ENCODE results near the gene ARL5C.

ARL5C gene

GRCh38 chr17:39196241-39196807 is 30.4 kb upstream of the ARL5C start:
- Histone ChIP-seq H3K36me3 (peaks cover 22% of the 10 kb centered on the region), H3K4me1 (peaks cover 8% of the 10 kb centered on the region; the same call in 1 of the 2 replicates), H3K9me3 (no peaks in the 10 kb centered on the region), H3K27me3 (no peaks in the 10 kb centered on the region), H3K4me3 (ENCODE audit: low read depth, low read length) (peak overlapping the region; percentile 77)
- no peak for TF ChIP-seq CTCF (IDR thresholded peaks at IDR 0.05; ENCODE audit: low read depth, low read length)
- DNase-seq, result no peak

GRCh38 chr17:39195568-39196160 is 29.7 kb upstream of the ARL5C start:
- Histone ChIP-seq H3K27me3 (no peaks in the 10 kb centered on the region), H3K9me3 (no peaks in the 10 kb centered on the region), H3K4me3 (ENCODE audit: low read depth, low read length) (no peak overlapping the region; the same call in 1 of the 2 replicates), H3K4me1 (peaks cover 8% of the 10 kb centered on the region; the same call in 1 of the 2 replicates), H3K36me3 (peaks cover 17% of the 10 kb centered on the region)
- DNase-seq, result no peak
- TF ChIP-seq CTCF (IDR thresholded peaks at IDR 0.05; ENCODE audit: low read depth, low read length), result no peak

- peak overlapping the region; percentile 31 for H3K4me3 ChIP-seq (ENCODE audit: low read depth, low read length)
- TF ChIP-seq CTCF (IDR thresholded peaks at IDR 0.05; ENCODE audit: low read depth, low read length), result no peak
Measured at GRCh38 chr17:39194985-39195524, 29.1 kb upstream of the ARL5C start.

GRCh38 chr17:39194089-39194984 is 28.4 kb upstream of the ARL5C start:
- H3K36me3 ChIP-seq, result peaks cover 17% of the 10 kb centered on the region
- H3K4me1 ChIP-seq, result peaks cover 8% of the 10 kb centered on the region; the same call in 1 of the 2 replicates
- peak; percentile 79 for TF ChIP-seq CTCF (IDR thresholded peaks at IDR 0.05; ENCODE audit: low read depth, low read length)
- peak; percentile 91 for DNase-seq
- no peaks in the 10 kb centered on the region for H3K27me3 ChIP-seq
- H3K9me3 ChIP-seq, result no peaks in the 10 kb centered on the region
- H3K4me3 ChIP-seq (ENCODE audit: low read depth, low read length), result peak overlapping the region; percentile 31

More at GRCh38 chr17:39194985-39195524, 29.1 kb upstream of the ARL5C start:
- Histone ChIP-seq H3K36me3 (peaks cover 17% of the 10 kb centered on the region), H3K9me3 (no peaks in the 10 kb centered on the region), H3K27me3 (no peaks in the 10 kb centered on the region), H3K4me1 (peaks cover 8% of the 10 kb centered on the region; the same call in 1 of the 2 replicates)
- no peak for DNase-seq

- Histone ChIP-seq H3K9me3 (no peaks in the 10 kb centered on the region), H3K36me3 (peaks cover 24% of the 10 kb centered on the region), H3K4me3 (ENCODE audit: low read depth, low read length) (no peak overlapping the region), H3K27me3 (no peaks in the 10 kb centered on the region), H3K4me1 (peaks cover 8% of the 10 kb centered on the region; the same call in 1 of the 2 replicates)
- no peak for DNase-seq
- no peak for TF ChIP-seq CTCF (IDR thresholded peaks at IDR 0.05; ENCODE audit: low read depth, low read length)
Measured at GRCh38 chr17:39193346-39193745, 27.4 kb upstream of the ARL5C start.

All from BE2C (cell line).